Activated B cell treated with CpG ODN at 0.5 μM for 24 hours (primary cell): Measurements from ENCODE around the gene CAMSAP2. TPM values are rescaled to one million over a fixed set of nuclear protein-coding genes. Genes with fewer than 3 reads are reported as not detected.

Source experiments
- ATAC-seq: fragments of 200-7000 bp; cut with Tn5 transposase; one replicate; pipeline ENCODE4 v1.10.0; 2021; ENCODE audit warnings: low read depth, mild to moderate bottlenecking, moderate library complexity
- CTCF ChIA-PET: fragments of 350-600 bp; sonication (Branson Sonifier 250); formaldehyde crosslinking; loops from one replicate; lab custom pipeline; 2021; ENCODE audit warnings: antibody characterized with exemption; lab: Charles Lee
- POLR2A ChIA-PET: fragments of 350-600 bp; sonication (Branson Sonifier 250); formaldehyde crosslinking; loops from one replicate; lab custom pipeline; 2021; ENCODE audit warnings: antibody characterized with exemption; lab: Charles Lee
- DNase-seq: peaks from one replicate; pipeline ENCODE4 v3.0.0; 2022
- H3K27ac Mint-ChIP-seq: one replicate; pipeline ENCODE4 v1.8.0; 2020; ENCODE audit warnings: mixed read lengths
- H3K27me3 Mint-ChIP-seq: one replicate; pipeline ENCODE4 v1.8.0; 2021; ENCODE audit warnings: mixed read lengths
- H3K36me3 Mint-ChIP-seq: one replicate; pipeline ENCODE4 v1.8.0; 2021; ENCODE audit warnings: low read depth, mixed read lengths
- H3K4me1 Mint-ChIP-seq: one replicate; pipeline ENCODE4 v1.8.0; 2021; ENCODE audit warnings: mixed read lengths
- H3K4me3 Mint-ChIP-seq: one replicate; pipeline ENCODE4 v1.8.0; 2020; ENCODE audit warnings: mild to moderate bottlenecking, mixed read lengths
- H3K9me3 Mint-ChIP-seq: one replicate; pipeline ENCODE4 v1.8.0; 2020; ENCODE audit warnings: mixed read lengths
- intact Hi-C: fragments of 100-400 bp; cut with micrococcal nuclease; formaldehyde crosslinking; loops from one replicate; pipeline ENCODE4 v1.15.1; 2024
- total RNA-seq: library from RNA; stranded (reverse); gene quantifications from 2 replicates; pipeline ENCODE4 v1.2.3, GENCODE V29; 2022
- TF ChIP-seq, protein P1 (sequence below): fragments of 200-600 bp; IDR thresholded peaks from one replicate; pipeline ENCODE4 v1.8.0; 2022; ENCODE audit warnings: antibody characterized with exemption, mild to moderate bottlenecking

Gene CAMSAP2
- total RNA-seq, 1 donor from 2014 or later, result 0.86 TPM

DNA sequence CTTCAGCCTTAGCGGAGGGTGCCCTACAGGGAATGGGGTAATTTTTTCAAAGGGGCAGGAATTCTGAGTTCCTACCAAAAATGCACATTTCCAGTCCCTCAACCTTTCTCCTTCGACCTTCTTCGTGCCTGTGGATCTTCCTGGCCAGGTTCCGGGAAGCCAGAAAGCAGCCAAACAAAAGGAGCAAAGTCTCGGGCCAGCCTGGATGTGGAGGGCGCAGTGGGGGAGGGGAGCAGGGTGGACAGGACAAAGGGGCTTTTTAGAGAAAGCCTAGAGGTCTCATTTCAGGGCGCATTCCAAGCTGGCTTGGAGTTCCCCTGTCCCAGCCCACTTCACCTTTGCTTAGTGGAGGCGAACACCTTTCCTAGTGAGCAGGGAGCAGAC lies 153.1 kb downstream of the CAMSAP2 start:
- CTCF ChIA-PET, result interaction anchor here (1.8 kb wide), 1 partner anchor 14 kb away, joined by 4 read pairs; no protein-coding TSS in a partner anchor
- Mint-ChIP-seq H3K27me3 (peaks cover 13% of the 10 kb centered on the region), H3K9me3 (no peaks in the 10 kb centered on the region), H3K4me3 (peak overlapping the region; percentile 75), H3K4me1 (peaks cover 59% of the 10 kb centered on the region), H3K36me3 (no peaks in the 10 kb centered on the region), H3K27ac (no peak overlapping the region)
- POLR2A ChIA-PET, result no interaction called here
- ATAC-seq (no peak), DNase-seq (no peak)
- intact Hi-C loops, result no loop called here
- TF ChIP-seq, protein P1, sequence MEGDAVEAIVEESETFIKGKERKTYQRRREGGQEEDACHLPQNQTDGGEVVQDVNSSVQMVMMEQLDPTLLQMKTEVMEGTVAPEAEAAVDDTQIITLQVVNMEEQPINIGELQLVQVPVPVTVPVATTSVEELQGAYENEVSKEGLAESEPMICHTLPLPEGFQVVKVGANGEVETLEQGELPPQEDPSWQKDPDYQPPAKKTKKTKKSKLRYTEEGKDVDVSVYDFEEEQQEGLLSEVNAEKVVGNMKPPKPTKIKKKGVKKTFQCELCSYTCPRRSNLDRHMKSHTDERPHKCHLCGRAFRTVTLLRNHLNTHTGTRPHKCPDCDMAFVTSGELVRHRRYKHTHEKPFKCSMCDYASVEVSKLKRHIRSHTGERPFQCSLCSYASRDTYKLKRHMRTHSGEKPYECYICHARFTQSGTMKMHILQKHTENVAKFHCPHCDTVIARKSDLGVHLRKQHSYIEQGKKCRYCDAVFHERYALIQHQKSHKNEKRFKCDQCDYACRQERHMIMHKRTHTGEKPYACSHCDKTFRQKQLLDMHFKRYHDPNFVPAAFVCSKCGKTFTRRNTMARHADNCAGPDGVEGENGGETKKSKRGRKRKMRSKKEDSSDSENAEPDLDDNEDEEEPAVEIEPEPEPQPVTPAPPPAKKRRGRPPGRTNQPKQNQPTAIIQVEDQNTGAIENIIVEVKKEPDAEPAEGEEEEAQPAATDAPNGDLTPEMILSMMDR, result no peak

DNA sequence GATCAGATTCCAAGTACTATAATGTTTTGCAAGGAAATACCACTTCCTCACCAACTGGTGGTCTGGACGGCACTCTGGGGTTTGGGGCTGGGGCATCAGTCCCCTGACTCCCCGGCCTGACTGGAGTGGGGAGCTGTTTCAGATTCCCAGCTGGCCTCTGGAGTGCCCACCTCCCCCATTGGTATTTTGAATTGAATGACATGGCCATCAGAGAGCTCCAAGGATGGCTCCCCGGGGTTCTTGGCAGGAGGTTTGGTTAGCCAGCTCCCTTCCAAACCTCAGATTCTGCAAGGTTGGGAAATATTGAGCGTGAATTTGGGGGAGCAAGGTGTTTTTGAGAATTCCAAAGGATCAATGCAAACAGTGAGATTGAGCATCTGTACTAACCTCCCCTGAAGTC lies 153.9 kb downstream of the CAMSAP2 start:
- intact Hi-C loops, result no loop called here
- ChIA-PET CTCF (no interaction called here), POLR2A (no interaction called here)
- TF ChIP-seq, protein P1, result no peak
- Mint-ChIP-seq H3K4me1 (peaks cover 56% of the 10 kb centered on the region), H3K9me3 (no peaks in the 10 kb centered on the region), H3K36me3 (no peaks in the 10 kb centered on the region), H3K4me3 (no peak overlapping the region), H3K27me3 (peaks cover 13% of the 10 kb centered on the region), H3K27ac (no peak overlapping the region)
- ATAC-seq, result no peak
- DNase-seq, result no peak

DNA sequence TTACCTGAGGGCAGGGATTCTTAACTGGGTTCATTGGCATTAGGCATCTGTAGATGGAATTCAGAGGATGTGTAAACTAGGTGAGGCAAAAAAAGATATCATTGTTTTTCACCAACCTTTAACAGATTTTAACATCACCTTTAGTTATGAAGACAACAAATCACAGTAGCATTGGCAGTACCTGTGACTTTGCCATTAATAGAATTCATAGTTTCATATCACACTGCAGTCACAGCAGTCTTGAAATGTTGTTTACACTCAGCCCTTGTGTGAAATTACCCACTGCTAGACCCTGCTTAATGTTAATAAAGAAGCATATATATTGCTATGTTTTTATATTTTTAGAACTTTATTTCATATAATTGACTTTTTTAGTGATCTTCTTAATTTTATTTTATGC lies 154.3 kb downstream of the CAMSAP2 start:
- CTCF ChIA-PET, result no interaction called here
- H3K36me3 Mint-ChIP-seq, result no peaks in the 10 kb centered on the region
- DNase-seq (no peak), ATAC-seq (no peak)
- no peak overlapping the region for H3K27ac Mint-ChIP-seq
- H3K27me3 Mint-ChIP-seq, result peaks cover 13% of the 10 kb centered on the region
- no peaks in the 10 kb centered on the region for H3K9me3 Mint-ChIP-seq
- H3K4me3 Mint-ChIP-seq, result no peak overlapping the region
- intact Hi-C loops, result no loop called here
- TF ChIP-seq, protein P1, result no peak
- POLR2A ChIA-PET, result interaction anchor here (1.0 kb wide), 1 partner anchor 15 kb away, joined by 3 read pairs; no protein-coding TSS in a partner anchor
- peaks cover 52% of the 10 kb centered on the region for H3K4me1 Mint-ChIP-seq

DNA sequence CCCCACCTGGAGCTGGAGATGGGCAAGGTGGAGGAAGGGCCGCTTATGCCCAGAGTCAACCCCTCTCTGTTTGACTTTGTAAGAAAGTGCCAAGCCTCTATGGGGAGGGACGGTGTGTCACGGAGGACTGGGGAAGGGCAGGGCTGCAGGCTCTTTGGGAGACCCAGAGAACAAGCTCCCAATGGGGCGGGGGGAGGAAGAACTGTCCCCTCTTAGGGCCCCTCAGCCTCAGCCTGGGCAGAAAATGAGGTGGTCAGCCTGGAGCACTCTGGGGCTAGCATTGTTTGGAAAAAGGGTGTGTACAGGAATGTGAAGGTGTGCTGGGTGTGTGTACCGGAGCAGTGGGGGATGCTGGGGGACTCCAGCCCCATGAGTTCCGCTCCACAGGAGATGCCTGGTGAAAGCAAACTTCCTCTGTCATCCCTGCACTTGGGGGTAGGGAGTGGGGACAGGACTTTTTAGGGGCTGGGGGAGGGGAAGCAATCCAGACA lies 154.8 kb downstream of the CAMSAP2 start:
- H3K27ac Mint-ChIP-seq, result no peak overlapping the region
- TF ChIP-seq, protein P1, result no peak
- DNase-seq, result no peak
- peaks cover 47% of the 10 kb centered on the region for H3K4me1 Mint-ChIP-seq
- no peaks in the 10 kb centered on the region for H3K36me3 Mint-ChIP-seq
- H3K27me3 Mint-ChIP-seq, result peaks cover 13% of the 10 kb centered on the region
- no peak overlapping the region for H3K4me3 Mint-ChIP-seq
- CTCF ChIA-PET, result no interaction called here
- intact Hi-C loops, result no loop called here
- no peak for ATAC-seq
- H3K9me3 Mint-ChIP-seq, result no peaks in the 10 kb centered on the region
- POLR2A ChIA-PET, result interaction anchor here (1.0 kb wide), 1 partner anchor 15 kb away, joined by 3 read pairs; no protein-coding TSS in a partner anchor

DNA sequence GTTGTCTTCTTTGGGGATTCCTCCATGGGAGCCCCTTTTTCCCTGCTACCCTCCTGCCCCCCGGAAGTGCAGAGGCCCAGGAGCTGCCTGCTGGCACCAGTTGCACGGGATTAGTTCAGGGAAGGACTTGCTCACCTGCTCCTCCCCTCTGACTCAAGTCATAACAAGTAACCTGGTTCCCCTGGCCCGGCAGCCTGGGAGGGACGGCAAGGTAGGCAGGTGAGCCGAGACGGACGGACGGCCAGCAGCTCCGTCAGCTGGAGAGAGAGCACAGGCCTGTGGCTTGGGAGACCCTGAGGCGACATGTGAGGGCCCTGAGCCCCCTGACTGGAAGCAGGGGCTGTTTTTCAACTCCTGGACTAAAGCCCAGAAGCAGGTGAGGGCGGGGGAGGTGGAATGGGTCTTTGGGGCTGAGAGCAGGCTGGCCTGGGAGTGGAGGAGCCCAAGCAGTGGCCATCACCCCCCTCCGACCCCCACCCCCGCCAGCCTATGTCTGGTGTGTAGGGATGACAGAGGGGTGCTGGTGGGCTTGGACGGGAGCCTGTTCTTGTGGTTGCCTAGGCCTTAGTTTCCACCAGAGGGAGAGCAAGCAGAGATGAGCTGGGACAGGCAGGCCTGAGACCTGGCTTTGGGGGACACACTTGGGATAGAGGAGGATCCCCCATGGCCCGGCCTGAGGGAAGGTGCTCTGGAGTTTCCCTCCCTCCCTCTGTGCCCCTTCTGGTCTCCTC lies 156.2 kb downstream of the CAMSAP2 start, which contains the start of gene INAVA:
INAVA (plus strand) TSS at position 189 of the 731 bp plus-strand sequence. CDS start 3,501 bp downstream, outside the sequence.
- Mint-ChIP-seq H3K9me3 (no peaks in the 10 kb centered on the region), H3K4me1 (peaks cover 32% of the 10 kb centered on the region), H3K27ac (no peak within 1 kb of the TSS), H3K36me3 (no peaks in the 10 kb centered on the region), H3K4me3 (no peak within 1 kb of the TSS), H3K27me3 (peaks cover 13% of the 10 kb centered on the region)
- intact Hi-C loops, result no loop called here
- TF ChIP-seq, protein P1, result no peak
- POLR2A ChIA-PET, result no interaction called here
- ATAC-seq (no peak), DNase-seq (no peak)
- CTCF ChIA-PET, result no interaction called here
